HG03064 (cell line): ENCODE measurements around the gene ADAM30.

Source experiments
- ATAC-seq: cut with Tn5 transposase; IDR thresholded peaks from one replicate; pipeline ENCODE4 v1.9.1; 2021; ENCODE audit warnings: low read depth; ENCODE audit not compliant: unreplicated experiment

Gene ADAM30

DNA sequence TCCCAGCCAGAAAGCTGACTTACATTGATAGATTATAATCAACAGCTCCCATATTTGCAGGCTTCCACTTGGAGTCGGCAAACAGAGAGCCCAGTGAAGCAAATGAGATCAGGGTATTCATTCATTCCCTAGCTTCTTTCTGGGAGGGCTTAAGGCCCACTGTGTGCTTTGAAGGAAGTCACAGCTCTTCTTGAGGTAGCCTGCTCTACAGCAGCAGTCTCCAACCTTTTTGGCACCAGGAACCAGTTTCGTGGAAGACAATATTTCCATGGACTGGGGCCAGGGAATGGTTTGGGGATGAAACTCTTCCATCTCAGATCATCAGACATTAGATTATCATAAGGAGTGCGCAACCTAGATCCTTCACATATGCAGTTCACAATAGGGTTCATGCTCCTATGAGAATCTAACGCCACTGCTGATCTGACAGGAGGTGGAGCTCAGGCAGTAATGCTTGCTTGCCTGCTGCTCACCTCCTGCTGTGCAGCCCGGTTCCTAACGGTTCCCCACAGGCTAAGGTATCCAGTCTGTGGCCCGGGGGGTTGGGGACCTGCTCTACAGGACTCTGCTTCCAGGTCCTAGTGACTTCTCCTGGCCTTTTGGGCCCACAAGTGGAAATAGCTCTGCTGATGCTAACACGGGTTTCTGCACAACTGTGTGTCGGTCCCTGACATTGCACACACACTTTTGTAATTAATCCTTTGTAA lies 13.7 kb upstream of the ADAM30 start:
- ATAC-seq = no peak

DNA sequence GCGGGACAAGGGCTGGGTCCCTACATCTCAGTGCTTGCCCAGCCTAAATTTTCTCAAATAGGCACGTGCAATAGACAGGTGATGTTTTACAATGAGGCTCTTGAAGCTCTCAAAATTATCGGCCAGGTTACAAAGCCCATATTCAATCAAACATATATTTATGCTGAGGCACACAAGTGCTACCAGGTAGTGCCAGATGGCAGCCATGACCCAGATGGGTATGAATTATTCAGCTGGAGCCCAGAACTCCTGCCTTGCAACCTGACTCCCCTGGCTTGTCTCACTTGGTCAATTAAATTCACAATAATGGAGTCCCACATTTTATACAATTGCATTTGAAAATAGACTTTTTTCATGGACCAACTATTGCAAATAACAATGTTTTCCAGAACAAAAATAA lies 12.3 kb upstream of the ADAM30 start:
- ATAC-seq = no peak

- no peak for ATAC-seq
Measured at GRCh38 chr1:119906927-119907652, 10.8 kb upstream of the ADAM30 start.

DNA sequence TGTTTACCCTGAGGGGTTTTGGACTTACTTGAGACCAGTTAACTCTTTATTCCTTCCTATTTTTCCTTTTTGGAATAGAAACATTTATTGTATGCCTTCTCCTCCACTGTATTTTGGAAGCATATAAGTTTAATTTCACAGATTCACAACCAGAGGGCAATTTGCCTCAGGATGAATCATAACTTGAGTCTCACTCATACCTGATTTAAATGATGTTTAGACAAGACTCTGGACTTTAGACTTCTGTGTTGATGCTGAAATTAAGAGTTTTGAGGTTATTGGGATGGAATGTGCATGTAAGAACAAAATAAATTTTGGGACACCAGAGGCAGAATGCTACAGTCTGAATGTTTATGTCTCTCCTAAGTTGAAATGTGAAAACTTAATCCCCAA lies 7.1 kb upstream of the ADAM30 start:
- no peak for ATAC-seq

- no peak for ATAC-seq
Measured at GRCh38 chr1:119902775-119903442, 6.6 kb upstream of the ADAM30 start.

GRCh38 chr1:119898981-119899720 lies 2.8 kb upstream of the ADAM30 start:
- ATAC-seq = no peak

- ATAC-seq = no peak
Measured at GRCh38 chr1:119898530-119898929, 2.2 kb upstream of the ADAM30 start.

GRCh38 chr1:119895102-119895501 lies 1.2 kb downstream of the ADAM30 start:
- no peak for ATAC-seq

DNA sequence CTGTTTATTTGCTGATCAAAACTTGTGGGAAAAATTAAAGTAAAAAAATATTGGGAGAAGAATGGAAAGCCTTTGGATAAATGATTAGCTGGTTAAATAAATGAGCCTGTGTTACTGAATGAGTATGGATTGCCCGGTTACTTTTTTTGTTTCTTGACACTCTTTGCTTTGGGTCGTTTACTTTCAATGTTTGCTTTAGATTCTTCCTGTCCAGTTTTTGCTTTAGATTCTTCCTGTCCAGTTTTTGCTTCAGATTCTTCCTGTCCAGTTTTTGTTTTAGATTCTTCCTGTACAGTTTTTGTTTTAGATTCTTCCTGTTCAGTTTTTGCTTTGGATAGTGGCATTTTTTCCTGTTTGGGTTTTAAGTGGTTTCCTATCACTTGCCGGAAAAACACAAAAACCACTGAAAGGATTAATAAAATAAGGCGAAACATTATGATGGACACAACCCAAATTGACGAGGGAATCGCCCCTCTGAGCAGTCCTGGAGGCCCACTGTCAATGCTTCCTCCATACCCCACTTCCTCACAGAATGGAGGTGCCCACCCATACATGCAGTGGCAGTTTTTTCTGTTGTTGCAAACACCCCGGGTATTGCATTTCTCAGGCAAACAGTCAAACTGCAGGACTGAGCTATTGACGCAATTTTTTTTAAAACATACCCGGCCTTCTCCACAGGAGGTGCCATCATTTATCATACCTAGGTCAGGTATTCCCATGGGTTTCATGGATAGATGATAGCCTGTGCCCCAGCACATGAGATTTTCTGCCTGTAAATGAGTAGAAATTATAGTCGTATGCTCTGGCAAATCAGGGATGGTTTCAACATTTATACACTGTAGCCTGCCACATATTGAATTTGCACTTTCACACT lies 2.3 kb downstream of the ADAM30 start:
- ATAC-seq = no peak

DNA sequence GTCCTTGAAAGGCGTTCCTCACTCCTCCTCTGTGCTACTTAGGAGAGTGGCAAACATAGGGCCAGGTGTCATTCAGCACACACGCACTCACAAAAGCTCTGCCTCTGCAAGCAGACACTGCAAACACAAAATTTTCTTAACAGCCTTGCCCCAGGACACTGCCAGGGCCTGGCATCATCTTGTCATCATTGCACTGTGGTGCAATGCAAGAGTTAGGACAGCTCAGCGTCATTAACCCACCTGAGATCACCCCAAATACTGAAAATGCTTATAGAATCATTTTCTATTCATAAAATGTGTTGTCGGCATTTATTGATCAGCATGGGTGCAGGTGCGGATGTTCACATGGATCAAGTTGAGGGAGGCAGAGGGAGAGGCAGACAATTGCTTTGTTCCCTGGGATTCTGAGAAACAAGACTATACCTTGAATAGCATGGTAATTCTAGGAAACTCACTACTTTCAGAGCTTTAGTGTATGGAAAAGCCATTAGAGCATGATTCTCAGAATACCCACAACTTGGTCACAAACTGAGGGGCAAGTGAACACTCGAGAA lies 3.0 kb downstream of the ADAM30 start:
- ATAC-seq = no peak

DNA sequence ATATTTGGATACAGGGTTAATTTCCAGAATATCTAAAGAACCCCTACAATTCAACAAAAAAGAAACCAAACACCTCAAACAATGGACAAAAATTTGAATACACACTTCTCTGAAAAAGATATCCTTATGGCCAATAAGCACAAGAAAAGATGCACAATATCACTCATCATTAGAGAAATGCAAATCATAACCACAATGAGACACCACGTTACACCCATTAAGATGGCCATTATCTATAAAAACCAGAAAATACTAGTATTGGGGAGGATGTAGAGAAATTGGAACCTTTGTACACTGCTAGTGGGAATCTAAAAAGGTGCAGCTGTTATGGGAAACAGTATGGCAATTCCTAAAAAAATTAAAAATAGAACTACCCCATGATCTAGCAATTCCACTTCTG lies 4.9 kb downstream of the ADAM30 start:
- ATAC-seq = no peak

- ATAC-seq = no peak
Measured at GRCh38 chr1:119888476-119888875, 7.8 kb downstream of the ADAM30 start.

DNA sequence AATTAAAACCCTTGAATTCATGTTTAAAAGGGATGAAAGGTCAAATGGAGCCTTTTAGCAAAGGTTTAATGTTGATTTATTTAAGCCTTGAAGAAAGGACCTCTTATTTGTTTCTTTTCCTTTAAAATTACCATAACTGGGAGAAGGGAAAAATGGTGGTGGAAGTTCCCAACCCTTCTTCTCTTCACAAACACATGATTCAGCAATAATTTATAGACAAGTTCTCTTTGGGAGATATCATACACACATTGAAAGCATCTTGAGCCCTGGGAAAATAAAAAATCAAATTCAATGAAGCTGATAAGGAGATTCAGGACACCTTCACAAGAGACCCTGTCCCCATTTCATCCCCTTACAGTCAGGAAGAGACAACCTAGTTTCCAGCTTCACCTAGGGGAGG lies 8.9 kb downstream of the ADAM30 start:
- ATAC-seq = no peak

DNA sequence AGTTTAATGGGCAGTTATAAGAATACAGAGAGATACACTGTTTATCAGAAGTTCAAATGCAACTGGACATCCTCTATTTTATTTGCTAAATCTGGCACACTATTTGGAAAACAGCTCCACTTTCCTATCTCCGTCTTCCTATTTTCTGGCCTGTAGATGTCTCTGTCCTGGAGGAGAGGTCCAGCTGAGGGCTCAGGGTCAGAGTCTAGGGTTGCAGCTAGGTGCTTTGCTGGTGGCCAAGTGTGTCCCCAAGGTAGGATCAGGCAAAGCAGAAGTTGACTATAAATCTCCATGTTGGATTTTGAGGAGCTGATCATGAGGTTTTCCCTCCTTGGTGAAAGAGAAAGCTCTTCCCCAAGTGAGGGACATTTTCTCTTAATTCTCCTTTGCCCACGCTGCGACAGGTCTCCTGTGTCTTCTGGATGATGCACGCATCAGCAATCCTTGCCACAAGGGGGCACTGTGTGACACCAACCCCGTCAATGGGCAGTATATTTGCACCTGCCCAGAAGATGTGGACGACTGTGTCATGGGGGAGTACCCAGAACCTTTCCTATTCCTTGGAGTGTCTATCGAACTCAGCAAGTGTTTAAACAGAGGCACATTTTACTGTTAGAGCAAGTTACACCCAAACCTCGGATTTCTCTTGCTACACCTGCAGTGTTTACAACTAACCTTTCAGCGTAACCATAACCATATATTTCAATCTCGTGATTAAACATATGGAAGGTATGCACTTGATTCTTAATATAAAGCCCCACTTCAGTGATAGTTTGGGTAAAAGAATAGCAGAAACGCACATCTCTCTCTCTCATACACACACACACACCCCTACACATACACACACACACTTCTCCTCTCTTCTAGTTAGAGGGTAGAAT lies 10.2 kb downstream of the ADAM30 start:
- ATAC-seq = no peak

GRCh38 chr1:119884711-119885110 lies 11.6 kb downstream of the ADAM30 start:
- no peak for ATAC-seq

DNA sequence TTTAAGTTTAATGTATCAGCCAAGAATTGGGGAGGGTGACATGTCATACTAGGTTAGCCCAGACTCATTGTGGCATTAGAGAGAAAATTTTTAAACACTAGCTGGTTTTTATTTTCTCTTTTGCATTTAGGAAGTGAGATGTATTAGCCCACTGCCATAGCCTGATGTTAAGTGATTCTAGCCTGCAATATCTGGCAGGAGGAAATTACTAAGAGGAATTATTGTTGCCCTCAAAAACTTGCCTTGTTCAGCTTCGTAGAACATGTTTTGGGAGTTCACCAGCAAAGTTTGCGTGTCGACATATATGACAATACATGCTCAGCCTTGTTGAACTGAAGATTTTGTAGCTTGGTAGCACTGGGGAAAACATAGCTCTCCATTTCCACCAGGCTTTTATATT lies 12.5 kb downstream of the ADAM30 start:
- no peak for ATAC-seq

DNA sequence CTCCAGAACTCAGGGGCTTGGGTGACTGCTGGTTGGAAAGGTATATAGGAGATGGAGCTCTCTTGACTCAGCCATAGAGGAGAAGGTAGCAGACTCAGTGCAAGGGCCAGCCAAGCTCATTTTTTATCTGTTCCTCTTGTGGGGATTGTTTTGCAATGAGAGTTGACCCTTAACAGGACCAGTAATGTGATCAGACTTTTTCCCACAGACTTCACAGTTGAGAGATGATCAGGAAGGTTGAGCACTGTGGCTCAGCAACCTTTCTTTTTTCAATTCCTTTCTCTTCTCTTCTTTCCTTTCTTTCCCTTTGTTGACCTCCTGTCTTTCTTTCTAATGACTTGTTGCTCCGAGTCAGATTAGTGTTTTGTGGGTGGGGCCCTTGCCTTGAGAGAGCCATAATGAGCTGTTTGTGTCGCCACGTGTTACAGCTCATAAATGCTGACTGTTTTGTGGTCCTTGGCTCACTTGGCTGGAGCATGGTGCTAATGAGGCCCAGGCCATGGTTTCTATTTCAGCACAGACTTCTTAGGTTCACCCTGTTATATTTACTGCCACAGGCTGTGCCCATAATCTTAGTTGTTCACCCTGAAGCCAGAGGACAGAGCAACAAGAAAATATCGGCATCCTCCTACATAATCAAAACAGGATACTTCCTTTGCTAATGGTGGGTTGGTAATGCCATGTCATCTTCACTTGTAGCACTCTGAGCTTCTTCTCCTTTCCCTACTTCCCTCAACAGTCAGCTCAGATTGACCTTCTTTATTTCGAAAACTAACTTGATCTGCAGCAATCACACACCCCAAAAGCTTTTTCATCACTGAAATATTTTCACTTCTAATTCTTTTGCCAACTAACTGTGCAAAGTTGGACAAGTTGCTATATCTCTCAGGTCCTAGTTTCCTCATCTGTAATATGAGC lies 13.9 kb downstream of the ADAM30 start:
- ATAC-seq = no peak
